Measurements from ENCODE around the gene TRIM67. TPM values are rescaled to one million over a fixed set of nuclear protein-coding genes. Genes with fewer than 3 reads are reported as not detected.

The TRIM67 gene
- total and polyA plus RNA-seq, 2 of the 4 experiments (the other 2 are of a cell fraction) = not detected

GRCh38 chr1:231177936-231178335 is 16.1 kb downstream of the TRIM67 start:
- CTCF ChIA-PET = no interaction called here
- H2AFZ ChIP-seq (replicated peaks; ENCODE audit: low read length, poor library complexity) = no peak overlapping the region
- no peaks in the 10 kb centered on the region for H3K4me1 ChIP-seq (ENCODE audit: control insufficient read depth, insufficient read depth, low read length)
- no peak overlapping the region for H3K18ac ChIP-seq (ENCODE audit: low read depth, low read length)
- H2BK15ac ChIP-seq (ENCODE audit: low read depth, low read length) = no peak overlapping the region
- no peaks in the 10 kb centered on the region for H4K20me1 ChIP-seq (ENCODE audit: insufficient read depth, low read length)
- in situ Hi-C loops (cut with MboI; ENCODE audit: low sequenced_read_pairs) = no loop called here
- no peak overlapping the region for H4K91ac ChIP-seq (ENCODE audit: insufficient read depth, low read depth, low read length)
- no peak overlapping the region for H3K4me3 ChIP-seq (ENCODE audit: insufficient read depth, low read depth, low read length)
- H2BK120ac ChIP-seq (ENCODE audit: low read depth, low read length) = no peak overlapping the region
- H3K79me1 ChIP-seq (ENCODE audit: low read depth in 1 of 2, low read length in 2 of 2) = no peaks in the 10 kb centered on the region
- H2BK20ac ChIP-seq (ENCODE audit: low read depth, low read length) = no peak overlapping the region
- H3K9ac ChIP-seq (ENCODE audit: low read depth, low read length) = no peak overlapping the region
- WGBS, 2 experiments (ENCODE audit: extremely low coverage in 2 of 2, insufficient read length in 1 of 2) = no CpG with 5 or more reads among the region's 1 CpG
- H3K4me2 ChIP-seq (ENCODE audit: low read depth, low read length) = no peak overlapping the region
- POLR2A ChIA-PET (ENCODE audit: unreplicated experiment) = no interaction called here
- no TSS peak for BruUV-seq (replicated peaks)
- H3K36me3 ChIP-seq (ENCODE audit: control insufficient read depth, insufficient read depth, low read length) = no peaks in the 10 kb centered on the region
- H2BK5ac ChIP-seq (ENCODE audit: low read depth, low read length, poor library complexity, severe bottlenecking) = no peak overlapping the region
- H4K5ac ChIP-seq (ENCODE audit: low read depth, low read length) = no peak overlapping the region
- no peak overlapping the region for H3K4ac ChIP-seq (ENCODE audit: low read depth, low read length)
- H2AK9ac ChIP-seq (replicated peaks; ENCODE audit: low read depth, low read length, poor library complexity) = no peak overlapping the region
- DNase-seq (no peak), ATAC-seq (ENCODE audit: low read depth) (no peak)
- no peak overlapping the region for H2AK5ac ChIP-seq (ENCODE audit: low read depth, low read length)
- no peak overlapping the region for H3K56ac ChIP-seq (ENCODE audit: extremely low read depth, insufficient read depth, low read length)
- no peaks in the 10 kb centered on the region for H3K9me1 ChIP-seq (ENCODE audit: insufficient read depth, low read length)
- no peak overlapping the region for H3K27ac ChIP-seq (ENCODE audit: insufficient read depth, low read length)
- intact Hi-C loops (cut with micrococcal nuclease) = no loop called here
- dilution Hi-C loops (cut with HindIII; ENCODE audit: low sequenced_read_pairs, unreplicated experiment) = no loop called here
- peaks cover 13% of the 10 kb centered on the region for H3K27me3 ChIP-seq (ENCODE audit: control insufficient read depth, insufficient read depth, low read length)
- no peak overlapping the region for H3K14ac ChIP-seq (replicated peaks; ENCODE audit: low read depth, low read length)
- TF ChIP-seq POLR2A (IDR thresholded peaks at IDR 0.05; ENCODE audit: low read depth, low read length) = no peak
- TF ChIP-seq RFX5 (IDR thresholded peaks at IDR 0.05; ENCODE audit: low read depth, low read length) = no peak
- no peak for TF ChIP-seq ELK1 (IDR thresholded peaks at IDR 0.05; ENCODE audit: borderline replicate concordance, low read depth, low read length)
- no peak for TF ChIP-seq RAD21 (IDR thresholded peaks at IDR 0.05; ENCODE audit: low read length)
- no peak for TF ChIP-seq RCOR1 (IDR thresholded peaks at IDR 0.05; ENCODE audit: insufficient replicate concordance, low read length)
- TF ChIP-seq FOS (IDR thresholded peaks at IDR 0.05; ENCODE audit: low read depth, low read length) = no peak
- TF ChIP-seq MXI1 (IDR thresholded peaks at IDR 0.05; ENCODE audit: borderline replicate concordance, low read depth, low read length) = no peak
- TF ChIP-seq CTCF (conservative IDR thresholded peaks at IDR 0.05; ENCODE audit: low read depth, low read length) = no peak
- TF ChIP-seq NFE2L2 (IDR thresholded peaks at IDR 0.05; ENCODE audit: low read depth, low read length) = no peak
- TF ChIP-seq BHLHE40 (IDR thresholded peaks at IDR 0.05; ENCODE audit: low read depth, low read length) = no peak
- no peak for TF ChIP-seq CEBPB (IDR thresholded peaks at IDR 0.05; ENCODE audit: low read depth, low read length)
- no peak for TF ChIP-seq CHD1 (IDR thresholded peaks at IDR 0.05; ENCODE audit: low read depth, low read length)
- no peak overlapping the region for H4K8ac ChIP-seq (ENCODE audit: low read depth in 2 of 2, low read length in 2 of 2)
- H3K23ac ChIP-seq (ENCODE audit: low read depth, low read length) = no peak overlapping the region
- H3K9me3 ChIP-seq (ENCODE audit: control insufficient read depth, insufficient read depth, low read length) = peaks cover 2% of the 10 kb centered on the region; the same call in 1 of the 2 replicates

Measured in IMR-90 (cell line).